PFSK-1 (cell line): ENCODE results near the gene KCNJ2.

Experiments used
- FOXP2 ChIP-seq: optimal IDR thresholded peaks from 2 replicates; pipeline ENCODE3; 2011; ENCODE audit warnings: borderline replicate concordance, control low read depth, inconsistent platforms; ENCODE audit not compliant: insufficient read depth; ENCODE audit errors: extremely low read length, extremely low read depth
- POLR2AphosphoS5 ChIP-seq: IDR thresholded peaks from 2 replicates; pipeline ENCODE4 v1.6.1; 2012; ENCODE audit warnings: low read depth, mild to moderate bottlenecking, control low read depth, low read length, moderate library complexity
- SIN3A ChIP-seq: IDR thresholded peaks from 2 replicates; pipeline ENCODE4 v1.6.1; 2012; ENCODE audit warnings: mild to moderate bottlenecking, low read length, moderate library complexity, borderline replicate concordance; ENCODE audit not compliant: insufficient read depth
- TAF1 ChIP-seq: IDR thresholded peaks from 2 replicates; pipeline ENCODE4 v1.6.1; 2012; ENCODE audit warnings: low read length, control low read depth, borderline replicate concordance; ENCODE audit not compliant: insufficient read depth
- TF ChIP-seq, protein P1 (sequence below), 2 experiments: IDR thresholded peaks; 2 replicates each; pipeline versions ENCODE4 v1.6.1 to v1.8.0; 2011 to 2012; ENCODE audit warnings: low read depth in 2 of 2, low read length in 2 of 2, control low read depth in 1 of 2, inconsistent platforms in 1 of 2, mild to moderate bottlenecking in 1 of 2, moderate library complexity in 1 of 2; ENCODE audit not compliant: insufficient read depth in 1 of 2

The KCNJ2 gene

DNA sequence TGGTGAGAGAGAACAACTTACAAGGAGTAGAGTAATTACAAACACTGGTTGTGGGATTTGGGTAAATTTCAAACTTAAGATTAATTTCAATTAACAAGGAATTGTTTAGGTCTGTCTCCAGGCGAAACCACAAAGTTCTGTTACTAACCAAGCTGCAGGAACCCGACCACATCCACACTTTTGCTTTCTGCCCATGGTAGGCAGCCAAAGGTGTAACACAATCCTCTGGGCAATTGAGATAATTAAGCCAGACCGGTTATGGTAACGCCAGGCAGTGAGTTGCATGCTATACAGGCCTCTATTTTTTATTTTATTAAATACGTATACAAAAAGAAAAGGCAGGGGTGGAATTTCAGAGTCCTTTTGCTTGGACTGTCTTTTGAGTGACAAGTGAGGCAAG lies 12.0 kb downstream of the KCNJ2 start:
- TF ChIP-seq POLR2AphosphoS5 (no peak), SIN3A (no peak), FOXP2 (no peak), TAF1 (no peak)
- TF ChIP-seq, protein P1, sequence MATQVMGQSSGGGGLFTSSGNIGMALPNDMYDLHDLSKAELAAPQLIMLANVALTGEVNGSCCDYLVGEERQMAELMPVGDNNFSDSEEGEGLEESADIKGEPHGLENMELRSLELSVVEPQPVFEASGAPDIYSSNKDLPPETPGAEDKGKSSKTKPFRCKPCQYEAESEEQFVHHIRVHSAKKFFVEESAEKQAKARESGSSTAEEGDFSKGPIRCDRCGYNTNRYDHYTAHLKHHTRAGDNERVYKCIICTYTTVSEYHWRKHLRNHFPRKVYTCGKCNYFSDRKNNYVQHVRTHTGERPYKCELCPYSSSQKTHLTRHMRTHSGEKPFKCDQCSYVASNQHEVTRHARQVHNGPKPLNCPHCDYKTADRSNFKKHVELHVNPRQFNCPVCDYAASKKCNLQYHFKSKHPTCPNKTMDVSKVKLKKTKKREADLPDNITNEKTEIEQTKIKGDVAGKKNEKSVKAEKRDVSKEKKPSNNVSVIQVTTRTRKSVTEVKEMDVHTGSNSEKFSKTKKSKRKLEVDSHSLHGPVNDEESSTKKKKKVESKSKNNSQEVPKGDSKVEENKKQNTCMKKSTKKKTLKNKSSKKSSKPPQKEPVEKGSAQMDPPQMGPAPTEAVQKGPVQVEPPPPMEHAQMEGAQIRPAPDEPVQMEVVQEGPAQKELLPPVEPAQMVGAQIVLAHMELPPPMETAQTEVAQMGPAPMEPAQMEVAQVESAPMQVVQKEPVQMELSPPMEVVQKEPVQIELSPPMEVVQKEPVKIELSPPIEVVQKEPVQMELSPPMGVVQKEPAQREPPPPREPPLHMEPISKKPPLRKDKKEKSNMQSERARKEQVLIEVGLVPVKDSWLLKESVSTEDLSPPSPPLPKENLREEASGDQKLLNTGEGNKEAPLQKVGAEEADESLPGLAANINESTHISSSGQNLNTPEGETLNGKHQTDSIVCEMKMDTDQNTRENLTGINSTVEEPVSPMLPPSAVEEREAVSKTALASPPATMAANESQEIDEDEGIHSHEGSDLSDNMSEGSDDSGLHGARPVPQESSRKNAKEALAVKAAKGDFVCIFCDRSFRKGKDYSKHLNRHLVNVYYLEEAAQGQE (IDR thresholded peaks at IDR 0.05; ENCODE audit: insufficient read depth in 1 of 2, low read depth in 2 of 2, low read length in 2 of 2): no peak

DNA sequence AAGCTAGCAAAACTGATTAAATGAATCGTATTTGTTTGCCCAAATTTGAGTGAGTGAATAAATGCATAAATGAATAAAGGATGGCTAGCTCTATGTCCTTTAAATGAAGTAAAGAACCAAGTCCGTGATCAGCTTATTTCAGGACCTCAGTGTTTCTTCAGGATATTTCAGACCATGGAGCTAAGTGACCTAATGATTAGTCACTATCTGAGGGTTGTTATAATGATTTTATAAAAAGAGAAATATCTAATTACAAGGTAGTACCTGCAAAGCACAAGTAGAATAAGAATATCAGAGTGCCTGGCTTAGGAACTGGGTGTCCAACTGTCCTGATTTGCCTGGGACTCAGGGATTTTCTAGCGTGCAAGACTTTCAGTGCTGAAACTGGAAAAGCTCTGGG lies 12.5 kb downstream of the KCNJ2 start:
- TF ChIP-seq, protein P1 (IDR thresholded peaks at IDR 0.05; ENCODE audit: insufficient read depth in 1 of 2, low read depth in 2 of 2, low read length in 2 of 2): no peak
- TF ChIP-seq POLR2AphosphoS5: no peak
- TF ChIP-seq SIN3A: no peak
- TF ChIP-seq FOXP2: no peak
- TF ChIP-seq TAF1: no peak

GRCh38 chr17:70183508-70183907 lies 14.2 kb downstream of the KCNJ2 start:
- TF ChIP-seq, protein P1 (IDR thresholded peaks at IDR 0.05; ENCODE audit: insufficient read depth in 1 of 2, low read depth in 2 of 2, low read length in 2 of 2): no peak
- TF ChIP-seq POLR2AphosphoS5 (no peak), TAF1 (no peak), FOXP2 (no peak), SIN3A (no peak)

DNA sequence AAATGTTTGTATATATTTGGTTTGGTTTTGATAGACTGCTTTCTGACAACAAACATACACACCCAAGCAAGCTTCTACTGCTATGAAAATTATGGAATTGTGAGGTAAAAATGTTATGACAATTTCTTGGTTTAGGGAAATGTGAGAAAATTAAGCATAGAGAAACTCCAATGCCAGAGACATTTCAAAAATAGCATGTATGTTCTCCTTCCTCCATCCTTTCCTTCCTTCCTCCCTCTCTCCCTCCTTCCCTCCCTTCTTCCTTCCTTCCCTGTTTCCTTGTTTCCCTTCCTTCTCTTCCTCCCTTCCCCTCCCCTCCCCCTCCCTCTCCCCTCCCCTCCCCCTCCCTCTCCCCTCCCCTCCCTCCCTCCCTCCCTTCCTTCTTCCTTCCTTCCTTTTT lies 14.9 kb downstream of the KCNJ2 start:
- TF ChIP-seq TAF1 (no peak), SIN3A (no peak), FOXP2 (no peak), POLR2AphosphoS5 (no peak)
- TF ChIP-seq, protein P1 (IDR thresholded peaks at IDR 0.05; ENCODE audit: insufficient read depth in 1 of 2, low read depth in 2 of 2, low read length in 2 of 2): no peak

GRCh38 chr17:70184770-70185169 lies 15.4 kb downstream of the KCNJ2 start:
- TF ChIP-seq TAF1: no peak
- TF ChIP-seq POLR2AphosphoS5: no peak
- TF ChIP-seq FOXP2: no peak
- no peak for TF ChIP-seq SIN3A
- TF ChIP-seq, protein P1 (IDR thresholded peaks at IDR 0.05; ENCODE audit: insufficient read depth in 1 of 2, low read depth in 2 of 2, low read length in 2 of 2): no peak
